Measurements from ENCODE around the gene TACSTD2. TPM values are rescaled to one million over a fixed set of nuclear protein-coding genes. Genes with fewer than 3 reads are reported as not detected.
"Not testable (repeated sequence)": the region's sequence is repeated elsewhere in the genome, so short reads cannot be mapped to it uniquely, and the experiment has no call there.

TACSTD2 gene
- total RNA-seq, 3 donors from 2014 or later (not counting 1 experiment from before 2014, with no cell fraction given) = 0.21 TPM; not detected in 2

DNA sequence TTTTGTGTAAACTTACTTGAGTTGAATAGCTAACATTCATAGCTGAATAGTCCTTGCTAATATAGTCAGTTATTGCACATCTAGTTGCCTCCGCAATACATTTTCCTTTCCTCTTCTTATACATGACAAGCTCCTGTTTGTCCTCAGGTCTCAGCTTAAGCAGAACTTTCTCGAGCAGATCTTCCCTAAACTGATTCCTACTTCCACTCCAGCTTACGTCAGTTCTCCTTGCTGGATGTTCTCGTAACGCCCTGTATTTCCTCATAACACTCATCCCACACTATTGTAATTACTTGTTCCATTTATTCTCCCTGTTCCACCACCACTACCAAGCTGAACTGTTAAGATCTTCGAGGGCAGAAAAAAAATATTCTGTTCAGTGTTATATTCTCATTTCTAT lies 15.4 kb downstream of the TACSTD2 start:
- no peak for ATAC-seq
- DNase-seq = no peak
- Histone ChIP-seq H3K4me1 (ENCODE audit: control insufficient read depth, insufficient read depth, low read length) (no peaks in the 10 kb centered on the region), H3K9me3 (ENCODE audit: control insufficient read depth, insufficient read depth, low read length) (no peaks in the 10 kb centered on the region), H3K27me3 (ENCODE audit: control insufficient read depth, insufficient read depth, low read length) (peaks cover 2% of the 10 kb centered on the region), H3K4me3 (ENCODE audit: low read length) (no peak overlapping the region), H3K36me3 (ENCODE audit: control insufficient read depth, insufficient read depth, low read length) (no peaks in the 10 kb centered on the region), H3K27ac (ENCODE audit: low read length) (no peak overlapping the region)
- no peaks in the 10 kb centered on the region for H3K9me3 Mint-ChIP-seq
- H3K27ac Mint-ChIP-seq = no peak overlapping the region
- WGBS (ENCODE audit: insufficient coverage) = 88% methylated on average over 5 of the region's 6 CpGs
- H3K4me1 Mint-ChIP-seq = no peaks in the 10 kb centered on the region
- peaks cover 17 to 40% of the 10 kb centered on the region in 2 donors for H3K27me3 Mint-ChIP-seq (ENCODE audit: low read depth in 2 of 2)
- H3K36me3 Mint-ChIP-seq = no peaks in the 10 kb centered on the region
- intact Hi-C loops (cut with micrococcal nuclease) = no loop called here
- H3K4me3 Mint-ChIP-seq = no peak overlapping the region
- TF ChIP-seq, protein P1, sequence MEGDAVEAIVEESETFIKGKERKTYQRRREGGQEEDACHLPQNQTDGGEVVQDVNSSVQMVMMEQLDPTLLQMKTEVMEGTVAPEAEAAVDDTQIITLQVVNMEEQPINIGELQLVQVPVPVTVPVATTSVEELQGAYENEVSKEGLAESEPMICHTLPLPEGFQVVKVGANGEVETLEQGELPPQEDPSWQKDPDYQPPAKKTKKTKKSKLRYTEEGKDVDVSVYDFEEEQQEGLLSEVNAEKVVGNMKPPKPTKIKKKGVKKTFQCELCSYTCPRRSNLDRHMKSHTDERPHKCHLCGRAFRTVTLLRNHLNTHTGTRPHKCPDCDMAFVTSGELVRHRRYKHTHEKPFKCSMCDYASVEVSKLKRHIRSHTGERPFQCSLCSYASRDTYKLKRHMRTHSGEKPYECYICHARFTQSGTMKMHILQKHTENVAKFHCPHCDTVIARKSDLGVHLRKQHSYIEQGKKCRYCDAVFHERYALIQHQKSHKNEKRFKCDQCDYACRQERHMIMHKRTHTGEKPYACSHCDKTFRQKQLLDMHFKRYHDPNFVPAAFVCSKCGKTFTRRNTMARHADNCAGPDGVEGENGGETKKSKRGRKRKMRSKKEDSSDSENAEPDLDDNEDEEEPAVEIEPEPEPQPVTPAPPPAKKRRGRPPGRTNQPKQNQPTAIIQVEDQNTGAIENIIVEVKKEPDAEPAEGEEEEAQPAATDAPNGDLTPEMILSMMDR (IDR thresholded peaks at IDR 0.05) = no peak

DNA sequence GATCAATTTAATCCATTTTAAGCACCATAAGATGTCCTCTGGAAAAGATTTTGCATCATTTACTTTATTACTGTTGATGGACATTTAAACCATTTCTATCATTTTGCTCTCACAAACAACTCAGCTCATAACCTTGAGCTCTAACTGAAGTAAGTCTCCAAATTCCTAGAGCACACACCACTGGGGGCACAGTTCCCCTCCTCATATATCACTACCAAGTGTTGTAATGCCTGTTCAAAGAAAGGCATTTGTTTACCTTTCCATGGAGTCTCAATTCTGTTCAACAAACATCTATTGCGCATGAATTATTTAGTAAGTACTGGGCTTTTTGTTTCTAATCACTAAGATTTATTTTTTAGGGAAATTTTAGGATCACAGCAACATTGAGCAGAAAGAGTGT lies 21.7 kb downstream of the TACSTD2 start:
- DNase-seq = no peak
- Histone ChIP-seq H3K9me3 (ENCODE audit: control insufficient read depth, insufficient read depth, low read length) (no peaks in the 10 kb centered on the region), H3K36me3 (ENCODE audit: control insufficient read depth, insufficient read depth, low read length) (no peaks in the 10 kb centered on the region), H3K27me3 (ENCODE audit: control insufficient read depth, insufficient read depth, low read length) (peaks cover 2% of the 10 kb centered on the region), H3K4me1 (ENCODE audit: control insufficient read depth, insufficient read depth, low read length) (no peaks in the 10 kb centered on the region), H3K27ac (ENCODE audit: low read length) (no peak overlapping the region), H3K4me3 (ENCODE audit: low read length) (no peak overlapping the region)
- Mint-ChIP-seq H3K4me3 (no peak overlapping the region), H3K4me1 (no peaks in the 10 kb centered on the region), H3K9me3 (no peaks in the 10 kb centered on the region), H3K36me3 (no peaks in the 10 kb centered on the region), H3K27me3 (ENCODE audit: low read depth in 2 of 2) (peaks cover 8 to 22% of the 10 kb centered on the region in 2 donors), H3K27ac (no peak overlapping the region)
- no CpG with 5 or more reads among the region's 1 CpG for WGBS (ENCODE audit: insufficient coverage)
- TF ChIP-seq, protein P1 (IDR thresholded peaks at IDR 0.05) = no peak
- intact Hi-C loops (cut with micrococcal nuclease) = no loop called here
- no peak for ATAC-seq

DNA sequence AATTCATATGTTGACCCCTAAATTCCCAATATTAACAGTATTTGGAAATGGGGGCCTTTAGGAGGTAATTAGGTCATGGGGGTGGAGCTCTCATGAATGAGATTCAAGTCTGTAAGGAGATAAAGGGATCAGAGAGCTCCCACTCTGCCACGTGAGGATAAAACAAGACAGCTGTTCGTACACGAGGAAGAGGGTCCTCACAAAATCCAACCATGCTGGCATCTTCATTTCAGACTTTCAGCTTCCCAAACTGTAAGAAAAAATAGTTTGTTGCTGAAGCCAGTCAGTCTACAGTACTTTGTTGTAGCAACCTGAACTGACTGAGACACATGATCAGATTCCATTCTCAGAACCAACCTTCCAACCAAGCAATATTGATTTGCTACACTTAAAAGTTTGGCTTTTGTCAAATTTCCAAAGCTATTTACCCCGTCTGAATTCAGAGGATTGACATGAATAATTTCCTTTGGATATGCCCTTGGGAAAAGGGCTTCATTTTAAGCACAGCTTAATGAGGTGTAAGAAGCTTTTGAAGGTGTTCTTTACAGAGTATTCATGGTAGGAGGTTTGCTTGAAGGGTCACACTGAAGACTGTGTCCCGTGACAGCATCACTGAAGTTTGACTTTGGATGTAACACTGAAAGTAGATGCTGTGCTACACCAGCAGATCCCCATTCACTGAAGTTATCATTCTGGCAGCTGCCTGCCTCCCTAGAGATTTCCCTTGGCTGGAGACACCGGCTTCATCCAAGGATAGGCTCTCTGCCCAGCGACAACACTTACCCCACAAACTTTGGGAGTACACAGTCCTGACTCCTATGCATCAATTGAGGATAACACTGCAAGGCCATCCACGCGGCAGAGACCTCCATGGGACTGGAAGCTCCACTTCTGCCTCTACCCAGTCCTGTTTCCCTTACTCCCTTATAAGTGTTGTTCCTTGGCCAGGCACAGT lies 25.6 kb downstream of the TACSTD2 start:
- H3K9me3 Mint-ChIP-seq = no peaks in the 10 kb centered on the region
- TF ChIP-seq, protein P1 (IDR thresholded peaks at IDR 0.05) = no peak
- peaks cover 9 to 25% of the 10 kb centered on the region in 2 donors for H3K27me3 Mint-ChIP-seq (ENCODE audit: low read depth in 2 of 2)
- peaks cover 2% of the 10 kb centered on the region for H3K27me3 ChIP-seq (ENCODE audit: control insufficient read depth, insufficient read depth, low read length)
- intact Hi-C loops (cut with micrococcal nuclease) = no loop called here
- no peaks in the 10 kb centered on the region for H3K36me3 ChIP-seq (ENCODE audit: control insufficient read depth, insufficient read depth, low read length)
- H3K4me1 Mint-ChIP-seq = peaks cover 6 to 7% of the 10 kb centered on the region in 2 donors
- no peak for ATAC-seq
- H3K27ac Mint-ChIP-seq = no peak overlapping the region
- H3K4me3 Mint-ChIP-seq = no peak overlapping the region
- H3K4me3 ChIP-seq (ENCODE audit: low read length) = no peak overlapping the region
- H3K27ac ChIP-seq (ENCODE audit: low read length) = no peak overlapping the region
- no peaks in the 10 kb centered on the region for H3K9me3 ChIP-seq (ENCODE audit: control insufficient read depth, insufficient read depth, low read length)
- peaks cover 3% of the 10 kb centered on the region for H3K4me1 ChIP-seq (ENCODE audit: control insufficient read depth, insufficient read depth, low read length)
- DNase-seq = no peak
- no peaks in the 10 kb centered on the region for H3K36me3 Mint-ChIP-seq
- 94% methylated on average over 8 of the region's 9 CpGs for WGBS (ENCODE audit: insufficient coverage)

DNA sequence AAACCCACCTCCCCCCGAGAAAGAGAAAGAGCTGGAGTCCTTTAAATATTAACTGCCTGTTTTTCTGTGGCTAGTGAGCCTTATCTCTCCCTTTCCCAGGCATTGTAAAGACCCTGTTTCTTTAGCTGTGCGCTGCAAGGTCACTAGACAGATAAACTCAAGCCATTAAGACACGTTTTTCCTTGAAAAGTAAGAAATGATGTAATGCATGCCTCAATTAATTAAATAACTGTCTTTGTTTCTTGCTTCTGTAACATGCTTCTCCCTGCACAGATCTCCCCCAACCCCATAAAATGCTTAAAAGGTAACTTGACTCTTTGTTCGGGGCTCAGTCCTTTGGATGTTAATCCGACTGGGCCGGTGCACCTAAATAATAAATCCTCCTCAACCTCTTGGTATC lies 27.8 kb downstream of the TACSTD2 start:
- H3K27me3 Mint-ChIP-seq (ENCODE audit: low read depth in 2 of 2) = peaks cover 9 to 25% of the 10 kb centered on the region in 2 donors
- H3K9me3 ChIP-seq (ENCODE audit: control insufficient read depth, insufficient read depth, low read length); ATAC-seq; H3K9me3 Mint-ChIP-seq; H3K36me3 Mint-ChIP-seq; H3K27ac Mint-ChIP-seq; H3K4me3 ChIP-seq (ENCODE audit: low read length); DNase-seq; H3K36me3 ChIP-seq (ENCODE audit: control insufficient read depth, insufficient read depth, low read length); intact Hi-C loops (cut with micrococcal nuclease); H3K27me3 ChIP-seq (ENCODE audit: control insufficient read depth, insufficient read depth, low read length); H3K27ac ChIP-seq (ENCODE audit: low read length); H3K4me1 ChIP-seq (ENCODE audit: control insufficient read depth, insufficient read depth, low read length); H3K4me3 Mint-ChIP-seq: not testable (repeated sequence)
- peaks cover 19 to 22% of the 10 kb centered on the region in 2 donors for H3K4me1 Mint-ChIP-seq
- 74% methylated on average over 6 of the region's 6 CpGs for WGBS (ENCODE audit: insufficient coverage)

All from natural killer cell (primary cell).